GM18873 (cell line): ENCODE results near the gene CYP3A4.
"Not testable (repeated sequence)": the region's sequence is repeated elsewhere in the genome, so short reads cannot be mapped to it uniquely, and the experiment has no call there.

ENCODE experiments used
- ATAC-seq: cut with Tn5 transposase; IDR thresholded peaks from one replicate; pipeline ENCODE4 v1.9.1; 2021; ENCODE audit warnings: mild to moderate bottlenecking, moderate library complexity, moderate number of reproducible peaks; ENCODE audit not compliant: unreplicated experiment, low FRiP score

CYP3A4 gene

DNA sequence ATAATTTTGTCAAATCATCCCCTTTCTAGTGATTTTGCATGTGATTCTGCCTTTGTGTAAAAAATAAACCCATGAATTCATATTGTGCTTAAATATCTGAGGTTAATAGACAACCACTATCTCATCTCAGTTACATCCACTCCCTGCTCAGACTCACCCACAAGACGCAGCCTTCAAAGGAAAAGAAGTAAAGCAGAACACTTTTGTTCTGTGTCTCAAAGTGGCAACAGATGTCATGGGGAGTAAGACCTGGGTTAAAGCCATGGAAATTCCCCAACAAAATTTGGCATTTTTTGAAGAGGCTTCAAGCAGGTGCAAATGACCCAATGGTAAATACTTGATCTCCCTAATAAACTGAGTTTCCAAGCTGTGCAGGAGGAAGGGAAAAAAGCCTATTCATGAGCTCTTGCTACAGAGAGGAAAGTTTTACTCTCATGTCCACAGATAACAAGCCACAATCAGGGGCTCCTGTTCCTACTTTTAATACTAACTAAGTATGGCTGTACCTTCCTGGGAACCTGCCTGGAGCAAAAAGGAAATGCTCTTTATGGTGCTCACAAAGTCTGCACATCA, 53.7 kb downstream of the CYP3A4 start:
- ATAC-seq: no peak

DNA sequence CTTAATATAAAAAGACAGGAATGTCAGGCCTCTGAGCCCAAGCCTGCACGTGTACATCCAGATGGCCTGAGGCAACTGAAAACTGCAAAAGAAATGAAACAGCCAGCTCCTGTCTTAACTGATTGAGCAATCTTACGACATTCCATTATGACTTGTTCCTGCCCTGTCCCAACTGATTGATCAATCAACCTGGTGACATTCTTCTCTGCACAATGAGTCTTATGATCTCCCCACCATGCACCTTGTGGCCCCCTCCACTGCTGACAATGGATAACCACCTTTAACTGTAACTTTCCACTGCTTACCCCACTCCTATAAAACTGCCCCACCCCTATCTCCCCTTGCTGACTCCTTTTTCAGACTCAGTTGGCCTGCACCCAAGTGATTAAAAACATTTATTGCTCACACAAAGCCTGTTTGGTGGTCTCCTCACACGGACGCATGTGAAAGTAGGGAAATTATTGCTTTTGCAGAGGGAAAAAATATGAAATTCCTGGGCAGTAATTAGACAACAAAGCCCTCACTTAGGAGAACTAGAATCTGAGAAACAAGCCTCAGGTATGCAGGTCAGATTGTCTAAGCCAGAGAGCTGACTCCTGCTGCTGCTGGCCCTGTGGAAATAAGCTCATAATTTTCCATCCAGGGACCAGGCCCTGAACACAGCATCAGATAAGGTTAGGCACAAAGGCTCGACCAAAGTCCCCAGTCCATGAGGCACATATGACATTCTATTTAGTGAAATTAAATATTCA, 54.3 kb downstream of the CYP3A4 start:
- ATAC-seq: no peak

DNA sequence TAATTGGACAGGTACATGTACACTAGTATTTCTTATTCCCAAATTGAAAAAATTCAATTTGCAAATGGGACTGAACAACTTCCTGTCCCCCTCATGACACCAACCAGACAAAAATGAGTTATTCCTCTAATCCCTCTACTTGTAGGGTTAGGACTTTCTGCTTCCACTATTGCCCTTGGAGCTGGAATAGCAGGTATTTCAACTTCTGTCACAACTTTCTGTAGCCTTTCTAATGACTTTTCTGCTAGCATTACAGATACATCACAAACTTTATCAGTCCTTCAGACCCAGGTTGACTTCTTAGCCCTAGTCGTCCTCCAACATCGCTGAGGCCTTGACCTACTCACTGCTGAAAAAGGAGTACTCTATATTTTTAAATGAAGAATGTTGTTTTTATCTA, 55.4 kb downstream of the CYP3A4 start:
- no peak for ATAC-seq

- ATAC-seq: not testable (repeated sequence)
Measured at GRCh38 chr7:99723201-99723600, 60.8 kb downstream of the CYP3A4 start.

GRCh38 chr7:99720800-99721595, 63.0 kb downstream of the CYP3A4 start:
- ATAC-seq: no peak

GRCh38 chr7:99719996-99720769, 63.8 kb downstream of the CYP3A4 start:
- no peak for ATAC-seq

DNA sequence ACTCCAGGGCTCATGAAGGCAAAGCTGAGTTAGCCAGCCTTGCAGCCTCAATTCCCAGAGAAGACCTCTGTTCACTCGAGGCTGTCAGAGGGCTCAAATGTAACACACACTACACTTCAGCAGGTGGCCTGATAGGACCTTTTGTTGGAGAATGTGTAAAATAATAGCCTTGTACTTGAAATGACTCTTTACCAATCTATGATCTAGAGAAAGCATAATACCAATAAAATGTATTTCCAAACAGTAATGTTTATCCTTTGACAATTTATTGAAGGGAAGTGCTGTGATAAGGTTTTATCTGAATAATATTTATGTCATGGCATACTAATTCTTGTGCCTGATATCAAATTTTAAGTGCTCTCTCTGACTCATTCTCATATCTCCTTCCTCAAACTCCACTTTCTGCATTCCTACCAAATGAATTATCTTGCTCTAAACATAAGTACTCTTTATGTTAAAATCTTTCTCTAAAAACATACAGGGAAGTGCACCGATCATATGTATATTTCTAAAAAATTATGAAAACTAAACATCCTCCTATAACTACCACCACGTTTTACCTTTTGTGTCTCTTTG, 69.9 kb downstream of the CYP3A4 start:
- no peak for ATAC-seq

GRCh38 chr7:99709838-99710578, 74.0 kb downstream of the CYP3A4 start:
- ATAC-seq: no peak

DNA sequence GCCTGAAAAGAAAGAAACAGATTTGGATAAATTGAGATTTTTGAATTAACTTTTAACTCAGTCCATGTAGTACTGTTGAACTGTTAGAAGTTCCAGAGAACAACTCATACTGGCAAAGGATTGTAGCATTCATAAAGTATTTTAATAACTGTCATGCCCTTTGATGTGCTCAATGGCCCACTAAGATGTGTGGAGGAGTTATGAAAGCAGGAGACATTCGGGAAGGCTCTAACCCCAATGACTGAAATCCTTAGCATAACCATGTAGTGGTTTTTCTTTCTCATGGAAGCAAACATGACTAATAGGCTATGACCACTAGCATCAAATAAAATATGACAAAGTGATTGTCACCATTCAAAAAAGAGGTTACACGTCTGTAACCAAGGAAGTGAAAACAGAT, 74.7 kb downstream of the CYP3A4 start:
- no peak for ATAC-seq

- no peak for ATAC-seq
Measured at GRCh38 chr7:99707096-99707495, 76.9 kb downstream of the CYP3A4 start.
